ENCODE data around the gene TMEM190.

The TMEM190 gene

DNA sequence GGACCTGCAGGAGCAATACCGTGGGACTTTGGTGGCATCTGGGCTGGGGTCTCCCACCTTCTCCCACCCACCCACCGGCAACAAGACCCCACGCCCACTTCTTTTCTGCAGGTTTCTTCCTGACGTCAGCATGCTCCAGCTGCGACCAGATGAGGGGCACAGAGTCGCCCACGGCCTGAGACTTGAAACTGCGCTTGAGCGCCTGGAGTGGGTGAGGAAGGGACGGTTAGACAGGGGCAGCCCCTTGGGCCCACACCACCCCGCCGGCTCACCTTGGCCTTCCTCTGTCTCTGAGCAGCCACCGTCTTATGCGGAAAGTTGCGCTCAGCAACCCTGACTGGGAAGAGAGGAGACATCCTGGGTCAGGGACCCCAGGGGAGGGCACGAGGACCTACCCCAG lies 15.7 kb upstream of the TMEM190 start:
- no peak overlapping the region for H3K4me3 ChIP-seq (ENCODE audit: low read depth, low read length)
- no peak for DNase-seq (ENCODE audit: low read depth)
- TF ChIP-seq, protein P1, sequence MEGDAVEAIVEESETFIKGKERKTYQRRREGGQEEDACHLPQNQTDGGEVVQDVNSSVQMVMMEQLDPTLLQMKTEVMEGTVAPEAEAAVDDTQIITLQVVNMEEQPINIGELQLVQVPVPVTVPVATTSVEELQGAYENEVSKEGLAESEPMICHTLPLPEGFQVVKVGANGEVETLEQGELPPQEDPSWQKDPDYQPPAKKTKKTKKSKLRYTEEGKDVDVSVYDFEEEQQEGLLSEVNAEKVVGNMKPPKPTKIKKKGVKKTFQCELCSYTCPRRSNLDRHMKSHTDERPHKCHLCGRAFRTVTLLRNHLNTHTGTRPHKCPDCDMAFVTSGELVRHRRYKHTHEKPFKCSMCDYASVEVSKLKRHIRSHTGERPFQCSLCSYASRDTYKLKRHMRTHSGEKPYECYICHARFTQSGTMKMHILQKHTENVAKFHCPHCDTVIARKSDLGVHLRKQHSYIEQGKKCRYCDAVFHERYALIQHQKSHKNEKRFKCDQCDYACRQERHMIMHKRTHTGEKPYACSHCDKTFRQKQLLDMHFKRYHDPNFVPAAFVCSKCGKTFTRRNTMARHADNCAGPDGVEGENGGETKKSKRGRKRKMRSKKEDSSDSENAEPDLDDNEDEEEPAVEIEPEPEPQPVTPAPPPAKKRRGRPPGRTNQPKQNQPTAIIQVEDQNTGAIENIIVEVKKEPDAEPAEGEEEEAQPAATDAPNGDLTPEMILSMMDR (IDR thresholded peaks at IDR 0.05; ENCODE audit: insufficient read depth, low read depth, low read length, missing control alignments), result no peak

DNA sequence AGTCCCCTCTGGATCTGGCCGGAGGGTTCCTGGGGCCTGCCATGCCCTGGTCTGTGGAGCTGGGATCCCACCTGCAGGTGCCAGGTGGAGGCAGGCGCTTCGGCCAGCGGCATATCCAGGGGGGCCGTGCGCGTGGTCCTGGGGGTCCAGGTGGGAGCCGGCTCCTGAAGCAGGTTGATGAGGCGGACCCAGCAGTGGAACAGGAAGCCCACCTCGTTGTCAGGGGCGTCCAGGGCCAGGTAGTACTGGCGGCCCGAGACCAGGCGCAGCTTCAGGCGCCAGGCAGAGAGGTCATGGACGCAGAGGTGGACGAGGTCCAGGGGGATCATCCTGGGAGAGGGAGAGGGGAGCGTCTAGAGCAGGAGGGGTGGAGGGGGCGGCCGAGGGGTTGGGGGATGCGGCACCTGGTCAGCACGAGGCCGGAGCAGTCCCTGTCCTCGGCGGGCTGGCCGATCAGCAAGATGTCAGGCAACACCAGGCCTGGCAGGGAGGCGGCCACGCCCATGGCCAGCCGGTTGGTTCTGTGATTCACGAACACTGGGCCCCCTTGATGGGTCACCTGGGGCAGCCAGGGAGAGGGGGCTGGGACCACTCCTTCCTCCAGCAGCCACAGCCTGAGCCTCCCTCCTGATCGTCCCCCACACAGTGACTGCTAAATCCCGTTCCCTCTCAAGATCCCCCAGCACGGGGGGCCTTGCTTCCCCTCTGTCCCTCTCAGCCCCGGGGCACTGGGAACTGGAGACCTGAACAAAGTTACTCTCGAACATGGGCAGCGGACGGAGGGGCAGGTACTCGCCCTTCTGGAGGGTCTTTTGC lies 14.2 kb upstream of the TMEM190 start:
- DNase-seq (ENCODE audit: low read depth), result no peak
- TF ChIP-seq, protein P1 (IDR thresholded peaks at IDR 0.05; ENCODE audit: insufficient read depth, low read depth, low read length, missing control alignments), result no peak
- no peak overlapping the region for H3K4me3 ChIP-seq (ENCODE audit: low read depth, low read length)

DNA sequence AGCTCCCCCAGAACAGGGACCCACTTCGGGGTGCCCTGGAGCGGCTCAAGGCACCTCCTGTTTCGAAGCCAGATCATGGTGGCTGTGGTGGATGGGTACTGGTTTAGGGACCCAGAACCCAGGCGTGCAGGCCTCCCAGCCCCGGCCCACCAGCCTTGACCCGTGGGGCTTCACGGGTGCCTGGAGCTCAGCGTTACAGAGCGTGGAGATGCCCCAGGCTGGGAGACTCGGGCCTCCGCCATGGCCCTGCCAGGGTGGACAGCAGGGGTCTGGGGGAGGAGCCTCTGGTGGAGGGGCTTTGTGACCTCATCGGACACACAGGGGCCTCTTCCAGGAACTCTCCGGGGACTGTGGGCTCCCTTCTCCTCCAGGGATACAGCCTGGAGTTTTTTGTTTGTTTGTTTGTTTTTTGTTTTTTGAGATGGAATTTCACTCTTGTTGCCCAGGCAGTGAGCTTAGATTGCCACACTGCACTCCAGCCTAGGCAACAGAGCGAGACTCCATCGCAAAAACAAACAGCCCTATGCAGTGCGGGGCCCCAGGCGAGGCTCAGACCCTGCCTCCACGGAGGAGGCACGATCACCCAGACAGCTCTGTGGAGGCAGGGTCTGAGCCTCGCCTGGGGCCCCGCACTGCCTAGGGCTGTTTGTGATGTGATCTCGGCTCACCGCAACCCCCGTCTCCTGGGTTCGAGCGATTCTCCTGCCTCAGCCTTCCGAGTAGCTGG lies 13.5 kb upstream of the TMEM190 start, which contains the start of gene GARIN5B:
Gene GARIN5B, minus strand, starts transcription at position 271 of the 727 bp plus-strand sequence. Its CDS starts 194 bp downstream, at position 77.
- DNase-seq (ENCODE audit: low read depth), result no peak
- TF ChIP-seq, protein P1 (IDR thresholded peaks at IDR 0.05; ENCODE audit: insufficient read depth, low read depth, low read length, missing control alignments), result no peak
- H3K4me3 ChIP-seq (ENCODE audit: low read depth, low read length), result no peak within 1 kb of the TSS

DNA sequence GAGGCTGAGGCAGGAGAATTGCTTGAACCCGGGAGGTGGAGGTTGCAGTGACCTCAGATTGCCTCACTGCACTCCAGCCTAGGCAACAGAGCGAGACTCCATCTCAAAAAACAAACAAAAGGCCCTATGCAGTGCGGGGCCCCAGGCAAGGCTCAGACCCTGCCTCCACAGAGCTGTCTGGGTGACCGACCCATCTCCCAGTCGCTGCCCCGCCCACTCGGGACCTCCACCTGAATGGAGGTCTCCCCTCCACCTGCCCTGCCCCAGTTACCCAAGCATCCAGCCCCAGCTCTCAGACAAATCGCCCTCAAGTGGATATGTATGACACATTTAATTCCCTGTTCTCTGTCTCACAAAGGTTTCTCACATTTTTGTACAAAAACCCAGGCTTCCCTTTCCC lies 11.4 kb upstream of the TMEM190 start:
- no peak for DNase-seq (ENCODE audit: low read depth)
- TF ChIP-seq, protein P1 (IDR thresholded peaks at IDR 0.05; ENCODE audit: insufficient read depth, low read depth, low read length, missing control alignments), result no peak
- H3K4me3 ChIP-seq (ENCODE audit: low read depth, low read length), result no peak overlapping the region

DNA sequence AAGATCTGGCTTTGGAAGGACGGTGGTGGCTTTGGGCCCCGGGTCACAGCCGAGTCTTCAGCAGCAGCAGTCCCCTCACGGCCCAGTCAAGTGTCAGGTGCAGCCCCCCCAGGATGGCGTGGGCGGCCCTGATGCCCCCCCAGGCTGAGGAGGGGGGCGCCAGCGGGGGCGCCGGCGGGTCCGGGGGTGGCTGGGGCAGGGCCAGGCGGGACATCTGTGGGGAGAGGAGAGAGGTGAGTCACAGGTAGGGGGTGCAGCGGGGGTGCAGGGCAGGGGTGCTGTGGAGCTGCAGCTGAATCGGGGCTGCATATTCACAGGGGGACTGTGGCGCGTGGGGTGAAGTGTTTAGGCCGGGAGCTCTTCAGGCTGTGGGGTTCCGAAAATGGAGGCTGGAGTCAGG lies 10.7 kb upstream of the TMEM190 start:
- TF ChIP-seq, protein P1 (IDR thresholded peaks at IDR 0.05; ENCODE audit: insufficient read depth, low read depth, low read length, missing control alignments), result no peak
- no peak overlapping the region for H3K4me3 ChIP-seq (ENCODE audit: low read depth, low read length)
- no peak for DNase-seq (ENCODE audit: low read depth)

DNA sequence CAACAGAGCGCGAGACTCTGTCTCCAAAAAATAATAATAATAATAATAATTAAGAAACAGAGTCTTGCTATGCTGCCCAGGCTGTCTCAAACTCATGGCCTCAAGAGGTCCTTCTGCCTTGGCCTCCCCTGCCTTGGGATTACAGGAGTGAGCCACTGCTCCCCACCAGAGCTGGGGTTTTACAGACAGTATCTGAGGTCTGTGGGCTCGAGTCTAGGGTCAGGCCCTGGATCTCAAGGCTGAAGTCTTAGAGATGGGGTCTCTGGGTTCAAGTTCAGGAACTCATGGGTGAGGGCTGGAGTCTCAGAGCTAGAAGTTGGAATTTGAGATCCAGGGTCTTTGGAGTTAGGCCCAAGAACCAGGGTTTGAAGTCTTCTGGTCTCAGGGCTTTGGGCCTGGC lies 9.8 kb upstream of the TMEM190 start:
- DNase-seq (ENCODE audit: low read depth), result no peak
- TF ChIP-seq, protein P1 (IDR thresholded peaks at IDR 0.05; ENCODE audit: insufficient read depth, low read depth, low read length, missing control alignments), result no peak

More for the DNA sequence above, 9.8 kb upstream of the TMEM190 start:
- H3K4me3 ChIP-seq (ENCODE audit: low read depth, low read length), result no peak overlapping the region
